B cell (primary cell): Measurements from ENCODE around the gene NT5C1B. TPM values are rescaled to one million over a fixed set of nuclear protein-coding genes. Genes with fewer than 3 reads are reported as not detected.

Source experiments
- ATAC-seq: fragments of 200-7000 bp; cut with Tn5 transposase; one replicate; pipeline ENCODE4 v1.10.0; 2021; ENCODE audit warnings: low read depth, mild to moderate bottlenecking, moderate number of reproducible peaks, moderate library complexity
- CTCF ChIA-PET: fragments of 350-600 bp; sonication (Branson Sonifier 250); formaldehyde crosslinking; loops from one replicate; lab custom pipeline; 2021; ENCODE audit warnings: antibody characterized with exemption, inconsistent platforms; lab: Charles Lee
- POLR2A ChIA-PET: fragments of 350-600 bp; sonication (Branson Sonifier 250); formaldehyde crosslinking; loops from one replicate; lab custom pipeline; 2021; ENCODE audit warnings: antibody characterized with exemption; lab: Charles Lee
- DNase-seq: peaks from one replicate; pipeline ENCODE4 v3.0.0; 2013
- H2AFZ ChIP-seq: 2 replicates; pipeline ENCODE4 v1.6.1; 2012; ENCODE audit warnings: mild to moderate bottlenecking, low read depth, low read length; ENCODE audit not compliant: insufficient read depth, poor library complexity, severe bottlenecking
- H3K27ac ChIP-seq, 2 donors: 1 replicate in 1 of 2; 2 replicates in 1 of 2; pipeline ENCODE4 v1.5.1; 2012 to 2013; ENCODE audit warnings: low read length in 2 of 2, mild to moderate bottlenecking in 2 of 2, moderate library complexity in 1 of 2
- H3K27me3 ChIP-seq, 4 experiments: fragments of 200-600 bp in 1 of 4; sonication (generic) in 1 of 4; replicated peaks in 1 of 4; 1 replicate in 2 of 4; 2 replicates in 2 of 4; pipeline versions ENCODE4 v1.6.1 to v1.7.0; 2013 to 2016; ENCODE audit warnings: low read length in 3 of 4, mild to moderate bottlenecking in 2 of 4, mixed read lengths in 1 of 4, moderate library complexity in 1 of 4; ENCODE audit not compliant: insufficient read depth in 4 of 4, control insufficient read depth in 3 of 4; ENCODE audit errors: control extremely low read depth in 1 of 4
- H3K36me3 ChIP-seq, 2 experiments: replicated peaks in 1 of 2; 1 replicate in 1 of 2; 2 replicates in 1 of 2; pipeline versions ENCODE4 v1.6.1 to v1.7.1; 2013; ENCODE audit warnings: low read length in 1 of 2; ENCODE audit not compliant: insufficient read depth in 2 of 2, control insufficient read depth in 1 of 2; ENCODE audit errors: control extremely low read depth in 1 of 2, extremely low read depth in 1 of 2
- H3K4me1 ChIP-seq, 2 donors: fragments of 200-600 bp in 1 of 2; sonication (generic) in 1 of 2; 1 replicate in 1 of 2; 2 replicates in 1 of 2; pipeline versions ENCODE4 v1.5.1 to v1.6.1; 2013 to 2017; ENCODE audit warnings: low read length in 2 of 2; ENCODE audit not compliant: control insufficient read depth in 2 of 2, insufficient read depth in 2 of 2
- H3K4me2 ChIP-seq: replicated peaks from 2 replicates; pipeline ENCODE3; 2012; ENCODE audit warnings: mild to moderate bottlenecking, low read depth, low read length; ENCODE audit not compliant: poor library complexity, severe bottlenecking
- H3K4me3 ChIP-seq, 5 experiments: fragments of 200-600 bp in 1 of 5; sonication (generic) in 1 of 5; 1 replicate in 3 of 5; 2 replicates in 2 of 5; pipeline versions ENCODE4 v1.5.1 to v1.7.0; 2011 to 2016; ENCODE audit warnings: low read length in 4 of 5, mild to moderate bottlenecking in 4 of 5, low read depth in 2 of 5, control low read depth in 1 of 5, moderate library complexity in 1 of 5; ENCODE audit not compliant: insufficient read depth in 1 of 5; ENCODE audit errors: control extremely low read depth in 1 of 5, extremely low read depth in 1 of 5
- H3K79me2 ChIP-seq: fragments of 200-600 bp; sonication (generic); one replicate; pipeline ENCODE4 v1.6.0; 2016; ENCODE audit warnings: low read length; ENCODE audit not compliant: control insufficient read depth, insufficient read depth
- H3K9ac ChIP-seq: fragments of 200-600 bp; sonication (generic); 2 replicates; pipeline ENCODE4 v1.6.1; 2017; ENCODE audit warnings: mild to moderate bottlenecking, low read length, moderate library complexity
- H3K9me3 ChIP-seq, 3 donors: one replicate each; pipeline versions ENCODE4 v1.6.1 to v1.7.1; 2013; ENCODE audit warnings: low read length in 2 of 3; ENCODE audit not compliant: control insufficient read depth in 2 of 3, insufficient read depth in 1 of 3; ENCODE audit errors: control extremely low read depth in 1 of 3
- H4K20me1 ChIP-seq: 2 replicates; pipeline ENCODE4 v1.6.0; 2012; ENCODE audit warnings: mild to moderate bottlenecking, low read length; ENCODE audit not compliant: insufficient read depth, control insufficient read depth, poor library complexity, severe bottlenecking
- H3K27ac Mint-ChIP-seq: one replicate; pipeline ENCODE4 v1.8.0; 2021; ENCODE audit warnings: mixed read lengths
- H3K27me3 Mint-ChIP-seq: one replicate; pipeline ENCODE4 v1.8.0; 2021; ENCODE audit warnings: mixed read lengths
- H3K4me1 Mint-ChIP-seq: one replicate; pipeline ENCODE4 v1.8.0; 2021; ENCODE audit warnings: mixed read lengths
- H3K4me3 Mint-ChIP-seq: one replicate; pipeline ENCODE4 v1.8.0; 2021; ENCODE audit warnings: mixed read lengths
- H3K9me3 Mint-ChIP-seq: one replicate; pipeline ENCODE4 v1.8.0; 2022; ENCODE audit warnings: mixed read lengths; ENCODE audit not compliant: insufficient read depth
- CTCF ChIP-seq: fragments of 200-600 bp; IDR thresholded peaks from one replicate; pipeline ENCODE4 v1.8.0; 2022; ENCODE audit warnings: antibody characterized with exemption, mild to moderate bottlenecking
- EZH2 ChIP-seq: IDR thresholded peaks from 2 replicates; pipeline ENCODE4 v1.6.1; 2012; ENCODE audit warnings: borderline replicate concordance, low read depth, mild to moderate bottlenecking, moderate library complexity, low read length; ENCODE audit not compliant: insufficient read depth, poor library complexity, severe bottlenecking
- WGBS: methylation state at CpG from one replicate; pipeline ENCODE4 v1.1.5; 2013; ENCODE audit warnings: missing lambda C conversion rate; ENCODE audit not compliant: insufficient coverage; 5-methylcytosine and 5-hydroxymethylcytosine counted together
- intact Hi-C: fragments of 100-400 bp; cut with micrococcal nuclease; formaldehyde crosslinking; loops from one replicate; pipeline ENCODE4 v1.10.0; 2022
- polyA plus RNA-seq: library from polyadenylated mRNA; depleted of rRNA; stranded (reverse); fragments of >200 nt; gene quantifications from 2 replicates; pipeline ENCODE4 v1.2.3, GENCODE V29; 2012
- total RNA-seq, 2 donors: library from RNA; stranded (reverse); fragments of 120-200 nt in 1 of 2; gene quantifications; 1 replicate in 1 of 2; 2 replicates in 1 of 2; pipeline versions ENCODE4 v1.2.3 to v1.2.4, GENCODE V29; 2013 to 2022

NT5C1B gene
- total and polyA plus RNA-seq, 2 donors (not counting 1 experiment from before 2014, with no cell fraction given) = not detected

GRCh38 chr2:18519914-18520450 is 69.4 kb downstream of the NT5C1B start:
- intact Hi-C loops = loop anchor here (5.0 kb wide), 1 partner anchor 232 kb away; no protein-coding TSS in a partner anchor
- 92% methylated on average over 5 of the region's 7 CpGs for WGBS
- ChIA-PET CTCF (interaction anchor here (0.9 to 6.5 kb wide), 18 partner anchors 9 to 1349 kb away, joined by 3 to 103 read pairs (median 4); partner anchors contain the start of gene RDH14), POLR2A (no interaction called here)
- H3K4me3 ChIP-seq = no peak overlapping the region
- H3K27me3 ChIP-seq = peaks cover 0 to 13% (median 2%) of the 10 kb centered on the region in 4 experiments
- Mint-ChIP-seq H3K4me3 (no peak overlapping the region), H3K27me3 (peaks cover 22% of the 10 kb centered on the region), H3K4me1 (no peaks in the 10 kb centered on the region), H3K9me3 (no peaks in the 10 kb centered on the region), H3K27ac (no peak overlapping the region)
- no peaks in the 10 kb centered on the region for H3K79me2 ChIP-seq
- no peak for ATAC-seq
- H2AFZ ChIP-seq = no peak overlapping the region
- H3K36me3 ChIP-seq = no peaks in the 10 kb centered on the region
- H3K9me3 ChIP-seq = no peaks in the 10 kb centered on the region
- H3K4me1 ChIP-seq = no peaks in the 10 kb centered on the region
- no peak for DNase-seq
- no peak overlapping the region for H3K4me2 ChIP-seq
- no peak for TF ChIP-seq EZH2
- TF ChIP-seq CTCF = no peak
- H3K9ac ChIP-seq = no peak overlapping the region
- no peak overlapping the region for H3K27ac ChIP-seq
- H4K20me1 ChIP-seq = no peaks in the 10 kb centered on the region
